ENCODE results near the gene NOL12. TPM values are rescaled to one million over a fixed set of nuclear protein-coding genes. Genes with fewer than 3 reads are reported as not detected.

Gene NOL12
- total RNA-seq, 1 experiment from 2014 or later = 30.4 TPM

- Histone ChIP-seq H3K27ac (ENCODE audit: insufficient read length, low read depth, low read length) (no peak overlapping the region), H2BK5ac (ENCODE audit: insufficient read length, low read length) (no peak overlapping the region), H4K8ac (replicated peaks; ENCODE audit: insufficient read length, low read depth, low read length) (no peak overlapping the region), H3K79me2 (ENCODE audit: insufficient read depth, low read length) (no peaks in the 10 kb centered on the region), H3T11ph (ENCODE audit: low read length) (no peak overlapping the region), H3K4ac (ENCODE audit: low read depth, low read length) (no peak overlapping the region), H2BK12ac (ENCODE audit: insufficient read length, low read depth, low read length) (no peak overlapping the region), H3K4me2 (ENCODE audit: insufficient read depth, insufficient read length, low read length) (no peak overlapping the region), H2AFZ (ENCODE audit: low read length) (no peak overlapping the region), H3K79me1 (ENCODE audit: insufficient read depth, low read depth, low read length, poor library complexity, severe bottlenecking) (no peaks in the 10 kb centered on the region), H3K14ac (ENCODE audit: insufficient read depth, low read length) (no peak overlapping the region), H3K9me3 (ENCODE audit: control insufficient read depth, low read depth, low read length) (no peaks in the 10 kb centered on the region), H2AK5ac (ENCODE audit: insufficient read length, low read length) (no peak overlapping the region), H4K5ac (ENCODE audit: insufficient read length, low read depth, low read length) (no peak overlapping the region), H4K91ac (ENCODE audit: insufficient read length, low read depth, low read length) (no peak overlapping the region), H3K56ac (ENCODE audit: insufficient read length, low read depth, low read length) (no peak overlapping the region), H2BK15ac (ENCODE audit: low read depth, low read length) (no peak overlapping the region), H3K27me3 (ENCODE audit: insufficient read depth, low read length) (no peaks in the 10 kb centered on the region), H3K4me1 (ENCODE audit: insufficient read depth, low read length) (no peaks in the 10 kb centered on the region), H3K9ac (ENCODE audit: extremely low read depth, insufficient read length, low read length) (no peak overlapping the region), H3K23ac (ENCODE audit: insufficient read length, low read depth, low read length) (no peak overlapping the region), H3K18ac (ENCODE audit: insufficient read length, low read depth, low read length) (no peak overlapping the region), H3K23me2 (ENCODE audit: insufficient read length, low read depth, low read length, poor library complexity, severe bottlenecking) (no peaks in the 10 kb centered on the region), H2BK20ac (ENCODE audit: low read depth, low read length, poor library complexity, severe bottlenecking) (no peak overlapping the region), H2BK120ac (ENCODE audit: low read depth, low read length, poor library complexity, severe bottlenecking) (no peak overlapping the region), H4K20me1 (ENCODE audit: control insufficient read depth, insufficient read depth, insufficient read length) (no peaks in the 10 kb centered on the region)
- no peak overlapping the region for H3K4me3 Mint-ChIP-seq
- H3K9me3 Mint-ChIP-seq = no peaks in the 10 kb centered on the region
- H3K4me1 Mint-ChIP-seq = peaks cover 0 to 3% of the 10 kb centered on the region in 2 experiments; a peak in 1 of 4 replicates
- peaks cover 29 to 70% (median 64%) of the 10 kb centered on the region in 3 experiments; a peak in 6 of 7 replicates for H3K36me3 Mint-ChIP-seq (ENCODE audit: insufficient read depth in 1 of 3, low read depth in 3 of 3)
- DNase-seq = no peak
- H3K27ac Mint-ChIP-seq = no peak overlapping the region
- H3K27me3 Mint-ChIP-seq (ENCODE audit: low read depth) = no peaks in the 10 kb centered on the region
- no peak for TF ChIP-seq CTCF (conservative IDR thresholded peaks at IDR 0.05)
- WGBS (ENCODE audit: extremely low coverage, insufficient read length, low lambda C conversion rate) = no CpG with 5 or more reads among the region's 3 CpGs
Measured at GRCh38 chr22:37710675-37711074, 24.5 kb downstream of the NOL12 start.

All from H9 (cell line).